COLO668 (cell line): ENCODE measurements around the gene HAVCR1.
"Not testable (repeated sequence)": the region's sequence is repeated elsewhere in the genome, so short reads cannot be mapped to it uniquely, and the experiment has no call there.

Experiments used
- DNase-seq: peaks from one replicate; lab custom pipeline; 2025; ENCODE audit not compliant: unreplicated experiment; lab: John Stamatoyannopoulos, UW

HAVCR1 gene

DNA sequence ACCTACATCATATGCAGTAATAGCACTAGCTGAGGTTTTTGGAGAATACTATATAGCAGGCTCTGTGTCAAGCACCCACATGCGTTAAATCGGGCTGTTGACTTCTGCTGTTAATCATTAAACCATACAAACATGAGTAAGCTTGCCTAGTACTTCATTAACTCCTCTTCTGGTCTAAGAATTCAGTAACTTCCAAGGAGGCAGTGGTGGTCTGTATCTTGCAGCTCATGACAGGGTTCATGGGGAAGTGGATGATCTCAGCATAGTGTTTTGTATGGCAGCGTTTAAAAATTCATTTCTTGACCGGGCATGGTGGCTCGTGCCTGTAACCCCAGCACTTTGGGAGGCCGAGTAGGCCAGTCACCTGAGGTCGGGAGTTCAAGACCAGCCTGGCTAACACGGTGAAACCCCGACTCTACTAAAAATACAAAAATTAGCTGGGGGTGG lies at the start of gene HAVCR1:
Gene HAVCR1, minus strand, starts transcription at position 24 of the 447 bp plus-strand sequence. CDS start 1,173 bp downstream, outside the sequence.
- DNase-seq: no peak

DNA sequence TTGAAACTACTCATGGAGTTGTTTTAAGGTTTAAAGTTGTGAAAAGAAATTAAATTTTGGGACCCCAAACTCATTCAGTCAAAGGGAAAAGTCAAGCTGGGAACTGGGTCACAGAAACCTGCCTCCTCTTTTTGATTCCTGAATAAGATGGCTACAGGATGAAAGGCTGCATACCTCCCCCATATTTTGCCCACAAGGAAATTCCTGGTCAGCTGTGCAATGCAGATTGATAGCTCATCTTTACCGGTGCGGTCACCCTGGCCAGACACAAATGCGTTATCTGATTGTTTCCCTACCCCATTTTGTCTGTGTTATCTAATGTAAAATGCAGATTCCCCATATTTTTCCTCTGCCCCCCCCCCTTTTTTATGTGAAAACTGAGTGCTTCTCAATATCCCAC lies 48.6 kb upstream of the HAVCR1 start:
- no peak for DNase-seq

DNA sequence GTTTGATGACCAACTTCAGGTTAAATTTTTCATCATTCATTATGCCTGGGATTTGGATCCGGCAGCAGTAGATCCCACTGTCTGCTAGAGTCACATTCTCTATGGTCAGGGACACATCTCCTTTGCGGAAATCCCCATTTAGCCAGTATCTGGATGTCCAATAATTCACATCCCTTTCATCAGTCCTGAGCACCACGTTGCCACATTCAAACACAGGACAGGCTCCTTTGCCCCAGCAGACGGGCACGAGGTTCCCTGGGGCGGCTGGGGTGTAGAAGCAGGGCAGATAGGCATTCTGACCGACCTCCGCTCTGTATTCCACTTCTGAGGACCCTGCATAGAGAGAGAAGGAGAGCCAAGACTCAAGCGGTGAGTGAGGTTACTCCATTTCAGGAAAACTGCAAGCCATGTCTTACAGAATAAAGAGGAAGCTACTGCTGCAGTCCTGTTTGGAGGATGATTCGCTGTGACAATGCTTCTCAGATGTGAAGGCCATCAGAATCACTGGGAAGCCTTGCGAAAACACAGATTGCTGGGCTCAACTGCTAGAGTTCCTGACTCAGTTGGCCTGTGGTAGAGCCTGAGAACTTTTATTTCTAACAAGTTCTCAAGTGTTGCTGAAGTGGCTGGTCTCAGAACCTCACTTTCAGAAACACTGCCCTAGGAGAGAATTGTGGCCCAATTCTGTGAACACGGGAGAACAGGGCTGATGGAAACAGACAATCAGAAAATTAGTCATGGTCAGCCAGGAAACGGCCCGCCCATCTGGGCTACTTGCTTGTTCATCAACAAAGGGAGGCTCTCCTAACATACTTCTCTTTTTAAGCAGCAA lies 47.9 kb upstream of the HAVCR1 start:
- no peak for DNase-seq

DNA sequence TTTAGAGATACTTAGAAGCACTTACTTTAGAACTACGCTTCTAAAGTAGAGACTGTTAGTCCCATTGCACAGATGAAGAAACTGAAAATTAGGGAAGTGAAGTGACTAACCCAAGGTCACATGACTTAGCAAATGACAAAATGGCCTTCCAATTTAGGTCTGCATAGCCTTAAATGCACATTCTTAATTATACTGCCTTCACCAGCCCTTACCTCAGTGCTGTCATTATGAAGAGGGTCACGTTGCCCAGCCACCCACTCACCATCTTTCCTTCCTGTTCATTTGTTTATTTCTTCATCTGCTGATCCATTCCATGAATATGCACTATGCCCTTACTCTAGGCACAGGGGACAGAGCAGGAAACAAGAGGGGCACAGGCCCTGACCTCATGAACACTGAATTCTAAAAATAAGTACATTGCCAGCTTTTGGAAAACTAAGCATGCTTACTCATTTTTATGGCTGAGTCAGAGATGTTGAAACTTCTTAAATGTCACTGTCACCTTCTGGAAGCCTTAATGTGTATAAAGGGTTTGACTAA lies 41.3 kb upstream of the HAVCR1 start:
- DNase-seq: no peak

DNA sequence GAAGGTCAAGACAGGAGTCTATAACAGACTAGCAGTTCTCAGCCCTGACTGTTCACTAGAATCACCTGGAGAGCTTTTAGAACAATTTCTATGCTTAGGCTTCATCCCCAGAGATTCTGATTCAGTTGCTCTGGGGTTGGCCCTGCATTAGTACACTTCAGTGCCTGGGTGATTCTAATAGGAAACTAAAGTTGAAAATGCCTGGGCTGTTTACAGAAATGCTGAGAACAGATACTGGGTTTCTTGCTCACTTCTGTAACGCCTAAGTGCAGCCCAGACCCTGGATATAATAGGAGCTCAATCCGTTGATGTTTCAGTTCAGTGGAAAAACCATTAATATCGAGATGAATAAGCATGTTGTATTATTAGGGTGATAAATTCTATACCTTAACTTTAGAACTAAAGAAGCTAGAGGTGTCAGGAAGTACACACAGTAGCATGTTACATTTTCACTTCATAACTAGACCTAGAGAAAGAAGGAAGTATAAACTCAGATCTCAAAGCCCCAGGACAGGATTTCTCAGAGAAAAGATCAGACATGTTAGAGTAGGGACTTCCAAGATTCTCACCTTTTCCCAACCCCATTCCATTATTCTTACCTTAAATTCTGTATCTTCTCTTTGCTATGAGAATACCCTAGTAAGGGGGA lies 29.6 kb upstream of the HAVCR1 start:
- DNase-seq: no peak

DNA sequence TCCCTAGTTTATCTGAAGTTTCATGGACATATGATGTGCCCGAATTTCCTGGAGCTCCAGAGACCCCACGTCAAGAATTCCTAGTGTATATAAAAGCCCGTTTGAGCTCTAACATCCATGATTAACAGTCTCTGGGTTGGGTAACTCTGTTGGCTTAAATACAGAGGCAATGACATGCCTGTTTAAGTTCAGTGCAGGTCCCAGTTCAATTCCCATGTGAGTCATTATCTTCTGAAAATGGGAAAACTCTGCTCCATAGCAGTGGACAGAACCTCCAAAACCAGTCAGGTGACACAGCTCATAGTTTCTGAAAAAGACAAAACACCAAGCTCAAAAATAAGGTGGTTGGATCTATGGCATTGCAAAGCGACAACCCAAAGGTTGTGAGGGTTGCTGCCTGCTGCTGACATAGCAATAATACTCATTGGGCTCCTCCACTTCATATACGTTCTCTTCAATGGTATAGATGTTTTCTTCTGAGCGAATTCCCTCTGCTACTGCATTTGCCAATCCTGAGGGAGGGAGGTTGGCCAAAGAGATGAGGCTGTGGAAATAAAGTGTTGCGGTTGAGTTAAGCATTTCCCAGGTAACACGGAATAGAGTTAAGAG lies 27.9 kb upstream of the HAVCR1 start:
- DNase-seq: no peak

DNA sequence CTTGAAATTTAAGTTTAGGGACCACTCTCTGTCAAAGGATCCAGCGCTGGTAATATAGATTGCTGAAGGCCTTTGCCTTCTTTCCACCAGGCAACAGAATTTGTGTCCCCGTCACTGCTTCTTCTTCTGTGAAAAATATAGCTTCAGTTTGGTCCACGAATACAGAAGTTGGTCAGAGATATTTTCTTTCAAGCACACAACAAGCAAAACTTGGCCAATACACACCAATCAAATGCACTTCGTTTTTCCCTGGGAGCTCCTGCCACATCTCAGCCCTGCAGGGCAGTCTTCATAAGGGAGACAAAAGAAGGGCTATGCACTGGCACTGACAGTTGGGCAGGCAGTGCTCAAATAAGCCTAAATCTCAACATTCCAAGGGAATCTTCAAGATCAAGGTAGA lies 27.0 kb upstream of the HAVCR1 start:
- DNase-seq: no peak

DNA sequence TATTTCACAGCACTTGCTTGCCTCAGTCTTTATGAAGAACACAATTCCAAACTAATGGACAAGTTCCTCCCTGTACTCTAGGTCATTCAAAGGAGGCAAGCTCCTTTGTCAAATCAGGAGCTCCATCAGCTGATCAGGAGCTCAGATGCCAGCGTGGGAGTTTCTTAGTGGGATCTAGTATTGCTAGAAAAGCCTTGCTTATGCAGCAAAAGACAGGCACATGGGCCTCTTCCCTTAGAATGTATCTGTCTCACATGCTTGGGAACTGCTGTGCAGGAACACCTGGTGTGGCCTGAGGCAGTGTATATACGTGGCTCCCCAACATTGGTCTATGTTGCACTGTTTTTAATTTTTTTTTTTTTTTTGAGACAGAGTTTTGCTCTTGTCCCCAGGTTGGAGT lies 21.4 kb upstream of the HAVCR1 start:
- no peak for DNase-seq

DNA sequence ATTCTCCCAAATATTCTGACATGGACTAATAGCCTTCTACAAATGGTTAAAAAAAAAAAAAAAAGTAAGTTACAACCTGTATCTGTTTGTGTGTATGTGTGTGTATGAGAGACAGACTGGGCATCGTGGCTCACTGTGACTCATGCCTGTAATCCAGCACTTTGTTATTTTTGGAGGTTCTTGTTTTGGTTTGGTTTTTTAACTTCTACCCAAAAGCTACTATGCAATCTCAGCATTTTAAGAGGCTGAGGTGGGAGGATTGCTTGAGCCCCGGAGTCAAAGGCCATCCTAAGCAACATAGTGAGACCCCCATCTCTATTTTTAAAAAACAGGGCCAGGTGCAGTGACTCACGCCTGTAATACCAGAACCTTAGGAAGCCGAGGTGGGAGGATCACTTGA lies 17.6 kb upstream of the HAVCR1 start:
- DNase-seq: no peak

DNA sequence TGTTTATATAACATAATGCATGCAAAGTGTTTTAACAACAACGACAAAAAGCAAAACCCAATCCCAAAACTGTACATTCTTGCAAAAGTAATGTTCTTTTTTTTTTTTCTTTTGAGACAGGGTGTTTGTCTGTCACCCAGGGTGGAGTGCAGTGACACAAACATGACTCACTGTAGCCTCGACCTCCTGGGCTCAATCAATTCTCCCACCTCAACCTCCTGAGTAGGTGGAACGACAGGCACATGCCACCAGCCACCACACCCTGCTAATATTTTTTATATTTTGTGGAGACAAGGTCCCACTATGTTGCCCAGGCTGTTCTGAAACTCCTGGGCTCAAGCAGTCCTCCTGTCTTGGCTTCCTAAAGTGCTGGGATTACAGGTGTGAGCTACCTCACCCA lies 13.6 kb upstream of the HAVCR1 start:
- DNase-seq: no peak

DNA sequence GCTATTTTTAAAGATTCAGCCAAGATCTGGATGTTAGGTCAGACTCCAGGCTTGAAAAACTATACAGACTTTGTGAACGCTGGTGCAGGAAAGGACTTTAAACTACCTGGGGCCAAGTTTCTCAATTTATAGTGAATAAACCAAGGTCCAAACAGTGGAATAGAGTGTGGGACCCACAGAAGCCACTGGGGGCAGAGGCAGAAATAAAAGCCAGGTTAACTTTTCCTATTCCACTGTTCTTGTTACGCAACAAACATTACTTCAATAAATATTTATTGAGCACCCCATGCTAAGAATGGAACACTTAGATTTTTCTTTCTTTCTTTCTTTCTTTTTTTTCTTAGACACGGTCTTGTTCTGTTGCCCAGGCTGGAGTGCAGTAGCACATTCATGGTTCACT lies 11.0 kb upstream of the HAVCR1 start:
- no peak for DNase-seq

DNA sequence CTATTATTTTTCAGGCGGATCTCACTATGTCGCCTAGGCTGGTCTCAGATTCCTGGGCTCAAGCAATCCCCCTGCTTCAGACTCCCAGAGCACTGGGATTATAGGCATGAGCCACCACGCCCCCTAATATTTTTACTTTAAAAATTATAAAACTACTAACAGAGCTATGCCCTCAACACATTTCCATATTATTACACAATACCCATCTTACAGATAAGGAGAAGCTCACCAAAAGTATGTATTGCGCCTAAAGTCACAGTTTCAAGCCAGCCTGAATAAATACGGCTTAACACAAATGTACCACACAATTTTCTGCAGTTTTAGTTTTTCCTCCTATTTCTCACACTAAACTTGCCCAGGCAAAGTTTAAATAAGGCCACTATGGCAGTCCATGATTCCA lies 9.9 kb upstream of the HAVCR1 start:
- DNase-seq: no peak

DNA sequence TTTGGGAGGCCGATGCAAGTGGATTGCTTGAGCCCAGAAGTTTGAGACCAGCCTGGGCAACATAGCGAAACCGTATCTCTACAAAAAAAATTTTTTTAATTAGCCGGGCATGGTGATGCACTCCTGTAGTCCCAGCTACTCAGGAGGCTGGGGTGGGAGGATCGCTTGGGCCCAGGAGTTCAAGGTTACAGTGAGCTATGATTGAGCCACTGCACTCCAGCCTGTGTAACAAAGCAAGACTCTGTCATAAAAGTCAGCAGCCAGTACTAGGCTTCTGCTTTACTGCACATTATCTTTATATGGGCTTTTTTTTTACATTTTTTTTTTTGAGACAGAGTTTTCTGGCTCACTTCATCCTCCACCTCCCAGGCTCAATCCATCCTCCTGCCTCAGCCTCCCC lies 9.4 kb upstream of the HAVCR1 start:
- no peak for DNase-seq

DNA sequence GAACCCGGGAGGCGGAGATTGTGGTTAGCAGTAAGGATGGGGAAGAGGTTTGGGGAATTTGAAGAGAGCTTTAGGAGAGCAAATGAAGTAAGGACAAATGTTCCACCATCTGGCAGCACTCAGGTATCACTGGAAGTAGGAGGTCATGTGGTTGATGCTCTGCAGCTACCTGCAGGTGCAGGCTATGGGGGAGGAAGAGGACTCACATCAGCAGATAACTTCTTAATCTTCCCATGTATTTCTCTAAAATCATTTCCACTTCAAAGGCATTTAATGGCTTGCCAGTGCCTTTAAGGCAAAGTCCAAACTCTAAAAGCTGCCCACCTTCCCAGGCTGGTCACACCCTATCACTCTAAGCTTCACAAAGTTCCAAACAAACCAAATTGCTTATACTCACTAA lies 8.1 kb upstream of the HAVCR1 start:
- DNase-seq: no peak

DNA sequence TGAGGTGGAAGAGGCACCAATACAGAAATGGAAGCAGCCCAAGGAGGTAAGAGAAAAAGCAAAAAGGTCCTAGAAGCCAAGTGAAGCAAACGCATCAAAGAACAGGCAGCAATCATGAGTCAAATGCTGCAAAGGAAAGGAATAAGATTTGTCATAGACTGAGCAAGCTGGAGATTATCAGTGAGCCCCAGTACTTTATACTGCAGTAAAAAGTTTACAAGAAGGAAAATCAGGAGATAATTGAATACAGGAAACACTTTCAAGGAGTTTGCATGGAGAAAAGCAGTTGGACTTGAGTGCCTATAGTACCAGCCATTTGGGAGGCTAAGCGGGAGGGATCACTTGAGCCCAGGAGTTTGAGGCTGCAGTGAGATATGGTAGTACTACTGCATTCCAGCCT lies 7.2 kb upstream of the HAVCR1 start:
- DNase-seq: no peak

DNA sequence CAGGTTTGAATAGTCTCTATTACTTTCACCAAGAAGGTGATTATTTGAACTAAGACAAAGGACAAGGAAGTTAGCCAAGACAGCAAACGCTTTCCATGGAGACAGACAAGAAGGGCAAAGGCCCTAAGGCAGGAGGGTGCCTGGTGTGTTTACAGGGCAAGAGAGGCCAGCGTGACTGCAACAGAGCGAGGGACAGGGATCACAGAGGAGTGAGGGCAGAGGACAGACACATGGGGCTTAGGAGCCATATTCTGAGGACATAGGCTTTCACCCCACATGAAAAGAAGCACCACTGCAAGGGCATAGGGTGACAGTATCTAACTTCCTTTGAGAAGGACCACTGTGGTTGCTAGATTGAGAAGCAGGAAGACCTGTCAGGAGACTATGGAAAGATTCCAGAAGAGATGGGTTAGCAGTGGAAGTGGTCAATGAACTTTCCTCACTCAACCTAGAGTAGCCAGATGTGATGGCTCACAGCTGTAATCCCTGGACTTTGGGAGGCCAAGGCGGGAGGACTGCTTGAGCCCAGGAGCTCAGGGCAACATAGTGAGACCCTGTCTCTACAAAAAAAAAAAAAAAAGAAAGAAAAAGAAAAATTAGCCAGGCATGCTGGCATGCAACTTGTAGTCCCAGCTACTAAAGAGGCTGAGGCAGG lies 5.0 kb upstream of the HAVCR1 start:
- no peak for DNase-seq

DNA sequence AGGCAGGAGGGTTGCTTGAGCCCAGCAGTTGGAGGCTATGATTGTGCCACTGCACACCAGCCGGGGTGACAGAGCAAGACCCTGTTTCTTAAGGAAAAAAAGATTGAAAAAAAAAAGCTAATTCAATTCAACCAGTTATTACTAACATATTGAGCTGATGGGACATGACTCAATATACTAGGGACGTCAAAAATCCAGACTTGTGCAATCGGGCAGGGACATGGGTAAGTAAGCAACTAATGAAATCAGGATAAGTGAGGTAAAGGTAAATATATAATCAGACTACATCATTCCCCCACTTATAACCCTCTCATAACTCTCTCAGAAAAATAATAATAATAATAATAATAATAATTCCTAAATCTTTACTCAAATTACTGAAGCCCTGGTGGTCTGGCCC lies 975 bp upstream of the HAVCR1 start:
- no peak for DNase-seq

DNA sequence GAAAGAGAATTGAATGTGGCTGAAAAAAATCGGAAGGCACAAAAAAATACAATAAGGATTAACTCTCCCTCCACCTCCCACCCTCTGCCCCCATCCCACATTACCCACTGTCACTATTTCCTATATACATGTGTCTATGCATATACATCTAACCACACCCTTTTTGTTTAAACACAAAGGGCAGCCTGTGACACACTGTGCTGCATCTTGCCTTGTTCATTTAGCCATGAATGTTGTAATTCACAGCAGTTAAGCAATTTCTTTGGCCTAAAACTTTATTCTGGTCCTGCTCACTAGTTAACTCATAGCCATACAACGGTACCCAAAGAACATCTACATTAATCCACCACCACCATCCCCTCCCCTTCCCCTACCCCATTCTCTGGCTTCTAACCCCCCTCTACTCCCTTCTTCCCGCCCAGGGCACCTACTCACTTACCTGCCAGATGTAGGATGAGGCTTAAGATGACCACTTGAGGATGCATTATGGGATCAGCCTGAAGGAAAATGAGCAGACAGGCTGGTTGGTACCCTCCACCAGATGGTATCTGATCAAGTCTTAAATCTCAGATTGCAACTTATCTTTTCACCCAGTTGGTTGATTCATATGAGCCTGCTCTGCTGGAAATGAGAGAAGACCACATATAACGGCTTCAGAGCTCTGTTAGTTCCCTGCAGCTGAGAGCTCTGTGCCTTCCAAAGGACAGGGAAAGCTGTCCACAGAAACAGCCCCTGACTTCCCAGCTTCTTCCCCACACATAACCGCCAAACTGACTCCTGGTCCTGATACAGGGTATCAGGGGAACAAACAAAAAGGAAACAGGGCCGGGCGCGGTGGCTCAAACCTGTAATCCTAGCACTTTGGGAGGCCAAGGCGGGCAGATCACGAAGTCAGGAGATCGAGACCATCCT lies 1.2 kb downstream of the HAVCR1 start:
- no peak for DNase-seq

DNA sequence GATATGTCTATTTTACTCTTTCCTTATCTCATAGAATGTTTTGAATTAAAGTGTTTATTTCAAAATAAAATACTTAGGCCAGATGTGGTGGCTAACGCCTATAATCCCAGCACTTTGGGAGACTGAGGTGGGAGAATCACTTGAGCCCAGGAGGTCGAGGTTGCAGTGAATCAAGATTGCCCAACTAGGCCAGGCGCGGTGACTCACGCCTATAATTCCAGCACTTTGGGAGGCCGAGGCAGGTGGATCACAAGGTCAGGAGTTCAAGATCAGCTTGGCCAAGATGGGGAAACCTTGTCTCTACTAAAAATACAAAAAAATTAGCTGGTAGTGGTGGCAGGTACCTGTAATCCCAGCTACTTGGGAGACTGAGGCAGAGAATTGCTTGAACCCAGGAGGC lies 2.1 kb downstream of the HAVCR1 start:
- not testable (repeated sequence) for DNase-seq

DNA sequence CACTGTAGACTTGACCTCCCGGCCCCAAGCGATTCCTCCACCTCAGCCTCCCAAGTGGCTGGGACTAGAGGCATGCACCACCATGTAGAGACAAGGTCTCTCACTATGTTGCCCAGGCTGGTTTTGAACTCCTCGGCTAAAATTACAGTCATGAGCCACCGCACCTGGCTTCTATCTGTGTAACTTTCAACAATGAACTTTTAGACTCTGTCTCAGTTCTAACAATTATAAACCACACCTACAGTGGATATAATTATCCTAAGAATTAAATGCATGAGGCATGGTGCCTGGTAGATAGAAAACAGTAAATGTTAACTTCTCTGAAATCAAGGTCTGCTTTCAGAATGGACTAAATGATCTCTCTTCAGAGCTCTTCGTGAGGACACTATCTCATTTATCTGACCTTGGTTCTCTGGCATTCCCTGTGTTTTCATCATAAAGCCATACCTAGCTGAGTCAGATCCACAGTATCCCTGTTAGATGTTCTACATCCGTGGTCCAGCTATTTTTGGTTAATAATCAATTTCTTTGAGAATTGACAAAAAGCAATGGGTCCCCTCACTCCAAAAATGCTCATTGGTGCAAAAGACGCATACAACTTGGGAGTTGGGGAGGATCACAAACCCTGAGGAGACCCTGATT lies 7.2 kb downstream of the HAVCR1 start:
- DNase-seq: no peak
